ENCODE data around the gene UQCC5.
A peak's percentile ranks its signal among the peaks of the same experiment; 100 is the strongest.

The UQCC5 gene

GRCh38 chr3:52504977-52505376, 31.4 kb upstream of the UQCC5 start:
- DNase-seq, result no peak

GRCh38 chr3:52506266-52506966, 30.0 kb upstream of the UQCC5 start:
- no peak for DNase-seq

GRCh38 chr3:52507359-52507758, 29.0 kb upstream of the UQCC5 start:
- peak; percentile 19 for DNase-seq

- no peak for DNase-seq
Measured at GRCh38 chr3:52509753-52510328, 26.6 kb upstream of the UQCC5 start.

GRCh38 chr3:52511509-52511908, 24.9 kb upstream of the UQCC5 start:
- DNase-seq, result no peak

- no peak for DNase-seq
Measured at GRCh38 chr3:52512105-52512504, 24.3 kb upstream of the UQCC5 start.

GRCh38 chr3:52512727-52513126, 23.7 kb upstream of the UQCC5 start:
- DNase-seq, result no peak

GRCh38 chr3:52513281-52513680, 23.1 kb upstream of the UQCC5 start:
- no peak for DNase-seq

GRCh38 chr3:52514576-52514975, 21.8 kb upstream of the UQCC5 start:
- DNase-seq, result no peak

- no peak for DNase-seq
Measured at GRCh38 chr3:52515192-52515591, 21.2 kb upstream of the UQCC5 start.

- DNase-seq, result no peak
Measured at GRCh38 chr3:52516509-52517195, 19.8 kb upstream of the UQCC5 start.

- DNase-seq, result no peak
Measured at GRCh38 chr3:52517796-52518722, 18.3 kb upstream of the UQCC5 start.

GRCh38 chr3:52518723-52519444, 17.5 kb upstream of the UQCC5 start:
- DNase-seq, result no peak

- no peak for DNase-seq
Measured at GRCh38 chr3:52519445-52520140, 16.8 kb upstream of the UQCC5 start.

- DNase-seq, result no peak
Measured at GRCh38 chr3:52520141-52520667, 16.2 kb upstream of the UQCC5 start.

- DNase-seq, result no peak
Measured at GRCh38 chr3:52520716-52521487, 15.5 kb upstream of the UQCC5 start.

- no peak for DNase-seq
Measured at GRCh38 chr3:52521488-52521824, 14.9 kb upstream of the UQCC5 start.

- no peak for DNase-seq
Measured at GRCh38 chr3:52521881-52522650, 14.3 kb upstream of the UQCC5 start.

GRCh38 chr3:52522651-52523251, 13.7 kb upstream of the UQCC5 start:
- DNase-seq, result no peak
